Choroid plexus epithelial cell (primary cell): ENCODE measurements around the gene SLC47A2.
A peak's percentile ranks its signal among the peaks of the same experiment; 100 is the strongest.

Experiments used
- DNase-seq: peaks from one replicate; pipeline ENCODE4 v3.0.0-alpha.2; 2010; ENCODE audit warnings: low read depth
- H3K4me3 ChIP-seq: 2 replicates; pipeline ENCODE4 v1.5.1; 2011; ENCODE audit warnings: low read depth, mild to moderate bottlenecking, control low read depth, low read length, moderate library complexity
- TF ChIP-seq, protein P1 (sequence below): conservative IDR thresholded peaks from 2 replicates; pipeline ENCODE4 v1.5.1; 2011; ENCODE audit warnings: low read depth, mild to moderate bottlenecking, control low read depth, inconsistent platforms, low read length, moderate library complexity

Gene SLC47A2

DNA sequence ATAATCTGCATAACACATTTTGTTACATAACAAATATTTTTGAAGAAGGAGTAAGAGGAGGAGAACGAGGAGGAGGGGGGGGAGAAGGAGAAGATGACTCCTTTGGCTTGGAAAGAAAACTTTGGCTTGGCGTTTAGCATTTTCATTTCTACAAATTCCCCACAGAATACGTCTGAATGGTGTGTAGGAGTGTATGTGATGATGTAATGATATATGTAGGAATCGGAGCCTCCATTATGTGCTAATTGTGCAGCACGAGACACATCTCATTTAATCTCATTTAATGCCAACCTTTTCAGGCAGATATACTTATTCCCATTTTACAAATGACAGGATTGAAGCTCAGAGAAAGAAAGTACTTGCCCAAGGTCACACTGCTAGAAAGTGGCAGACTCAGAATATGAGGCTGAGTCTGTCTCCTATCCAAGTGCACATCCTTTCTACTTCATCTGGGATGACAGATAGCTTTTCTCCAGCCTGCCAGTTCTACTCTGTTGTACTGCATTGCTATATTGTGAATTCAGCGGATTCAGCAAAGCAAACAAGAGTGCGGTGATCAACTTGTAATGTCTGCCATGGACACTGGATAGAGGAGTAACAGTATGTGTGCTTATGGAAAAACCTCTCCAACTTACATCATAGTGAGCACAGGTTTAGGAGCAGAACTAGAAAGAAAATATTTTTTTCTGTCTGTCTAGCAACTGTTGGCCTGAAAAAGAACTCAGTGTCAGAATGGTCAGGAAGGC, 10.4 kb upstream of the SLC47A2 start:
- TF ChIP-seq, protein P1, sequence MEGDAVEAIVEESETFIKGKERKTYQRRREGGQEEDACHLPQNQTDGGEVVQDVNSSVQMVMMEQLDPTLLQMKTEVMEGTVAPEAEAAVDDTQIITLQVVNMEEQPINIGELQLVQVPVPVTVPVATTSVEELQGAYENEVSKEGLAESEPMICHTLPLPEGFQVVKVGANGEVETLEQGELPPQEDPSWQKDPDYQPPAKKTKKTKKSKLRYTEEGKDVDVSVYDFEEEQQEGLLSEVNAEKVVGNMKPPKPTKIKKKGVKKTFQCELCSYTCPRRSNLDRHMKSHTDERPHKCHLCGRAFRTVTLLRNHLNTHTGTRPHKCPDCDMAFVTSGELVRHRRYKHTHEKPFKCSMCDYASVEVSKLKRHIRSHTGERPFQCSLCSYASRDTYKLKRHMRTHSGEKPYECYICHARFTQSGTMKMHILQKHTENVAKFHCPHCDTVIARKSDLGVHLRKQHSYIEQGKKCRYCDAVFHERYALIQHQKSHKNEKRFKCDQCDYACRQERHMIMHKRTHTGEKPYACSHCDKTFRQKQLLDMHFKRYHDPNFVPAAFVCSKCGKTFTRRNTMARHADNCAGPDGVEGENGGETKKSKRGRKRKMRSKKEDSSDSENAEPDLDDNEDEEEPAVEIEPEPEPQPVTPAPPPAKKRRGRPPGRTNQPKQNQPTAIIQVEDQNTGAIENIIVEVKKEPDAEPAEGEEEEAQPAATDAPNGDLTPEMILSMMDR = no peak
- H3K4me3 ChIP-seq = no peak overlapping the region
- peak; percentile 27 for DNase-seq

DNA sequence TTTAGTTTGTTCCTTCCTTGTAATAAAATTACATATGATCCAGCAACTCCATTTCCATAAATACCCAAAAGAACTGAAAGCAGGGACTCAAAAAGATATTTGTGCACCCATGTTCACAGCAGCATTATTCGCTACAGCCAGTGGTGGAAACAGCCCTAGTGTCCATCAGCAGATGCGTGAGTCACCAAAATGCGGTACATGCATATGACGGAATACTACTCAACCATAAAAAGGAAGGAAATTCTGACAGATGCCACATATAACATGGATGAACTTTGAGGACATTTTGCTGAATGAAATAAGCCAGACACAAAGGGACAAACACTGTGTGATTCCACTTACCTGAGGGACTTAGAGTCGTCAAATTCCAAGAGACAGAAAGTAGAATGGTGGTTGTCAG, 9.1 kb upstream of the SLC47A2 start:
- no peak overlapping the region for H3K4me3 ChIP-seq
- DNase-seq = no peak
- TF ChIP-seq, protein P1 = no peak

DNA sequence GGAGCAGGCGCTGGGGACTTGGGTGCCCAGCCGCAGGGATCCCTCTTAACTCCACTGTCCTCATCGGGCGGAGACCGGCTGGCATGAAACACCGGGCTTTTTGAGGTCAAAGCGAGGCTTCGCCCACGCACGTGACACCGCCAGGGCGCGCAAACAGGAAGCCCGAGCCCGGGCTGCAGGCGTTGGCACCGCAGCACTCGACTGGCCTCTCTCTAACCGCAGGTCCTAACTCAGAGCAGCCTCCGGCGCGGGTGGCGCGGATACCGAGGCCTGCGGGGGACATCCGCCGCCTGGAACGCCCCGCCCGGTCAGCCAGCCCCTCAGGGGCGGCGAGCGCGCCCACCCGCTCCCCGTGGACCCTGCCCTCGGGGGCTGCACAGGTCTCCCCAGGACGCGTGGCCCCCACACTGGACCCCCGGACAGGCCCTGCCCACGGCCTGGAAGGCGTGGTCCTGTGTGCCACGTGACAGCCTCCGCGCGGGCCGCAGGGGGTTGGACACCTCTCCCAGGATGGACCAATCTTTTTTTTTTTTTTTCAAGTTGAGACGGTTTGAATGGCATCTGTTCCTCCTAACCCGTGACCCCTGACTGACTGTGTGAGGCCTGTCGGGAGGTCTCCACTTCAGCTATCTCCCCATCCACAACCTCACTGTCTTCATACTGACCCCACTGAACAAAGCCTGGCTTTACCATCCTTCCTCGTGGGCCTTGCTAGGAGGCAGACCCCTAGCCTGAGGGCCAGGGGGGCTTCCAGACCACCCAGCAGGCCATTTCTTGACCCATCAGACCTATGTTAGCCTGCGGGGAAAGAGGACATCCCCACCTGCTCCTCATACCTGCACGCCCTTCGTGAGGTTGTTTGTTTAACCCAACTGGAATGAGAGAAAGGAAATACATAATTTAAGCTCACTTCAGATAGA, 8.4 kb upstream of the SLC47A2 start:
- TF ChIP-seq, protein P1 = no peak
- DNase-seq = no peak
- peak overlapping the region; percentile 33 for H3K4me3 ChIP-seq

DNA sequence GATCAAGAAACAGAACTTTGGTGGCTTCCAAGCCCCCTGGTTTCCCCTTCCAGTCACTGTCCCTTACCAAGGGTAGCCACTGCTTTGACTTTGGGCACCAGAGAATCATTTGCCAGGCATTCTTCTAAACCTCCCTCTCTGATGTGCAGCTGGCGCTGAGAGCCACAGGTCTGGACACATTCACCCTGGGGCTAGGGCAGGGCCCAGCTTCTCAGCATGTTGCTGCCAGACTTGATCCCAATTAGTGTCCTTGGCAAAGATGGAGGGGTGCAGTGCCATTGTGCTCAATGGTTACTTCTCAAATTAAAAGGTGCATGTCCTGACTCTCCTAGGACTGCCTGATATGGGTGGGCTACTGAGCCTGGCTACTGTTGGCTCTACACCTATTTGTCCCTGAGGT, 7.6 kb upstream of the SLC47A2 start:
- DNase-seq = no peak
- TF ChIP-seq, protein P1 = no peak
- H3K4me3 ChIP-seq = no peak overlapping the region

DNA sequence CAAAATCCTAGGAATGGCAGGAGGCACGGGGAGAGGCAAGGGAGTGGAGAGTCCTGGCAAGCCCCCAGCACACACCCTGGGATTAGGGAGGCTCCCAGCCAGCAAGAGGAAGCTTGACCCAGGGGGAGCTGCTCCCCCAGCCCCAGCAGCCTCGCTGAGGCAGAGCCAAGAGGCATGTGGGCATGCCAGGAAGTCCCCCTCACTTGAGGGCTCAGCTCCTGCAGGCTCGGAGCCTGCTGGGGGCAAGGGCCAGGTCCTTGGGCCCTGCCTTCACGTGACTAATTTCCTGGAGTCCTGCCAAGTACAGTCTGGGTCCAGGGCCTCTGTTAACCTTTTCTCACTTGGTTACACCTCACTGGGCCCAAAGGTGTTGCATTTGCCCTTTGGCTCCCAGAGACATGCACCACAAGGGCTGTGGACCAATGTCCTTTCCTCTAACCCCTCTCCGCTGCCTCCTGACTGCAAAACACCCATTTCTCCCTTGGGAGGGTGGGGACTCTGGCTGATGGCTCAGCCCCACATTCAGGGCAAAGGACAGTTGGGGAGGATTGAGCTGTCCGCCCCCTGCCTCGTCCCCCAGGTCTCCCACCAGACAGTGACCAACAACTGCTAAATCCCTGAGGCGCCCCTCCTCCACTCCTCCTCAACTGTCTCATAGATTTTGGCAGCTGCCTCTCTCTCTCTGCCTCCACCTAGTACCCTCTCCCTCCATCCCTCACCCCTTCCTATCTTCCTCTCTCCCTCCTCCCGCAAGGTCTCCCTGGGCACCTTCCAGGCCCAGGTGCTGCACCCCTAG, 4.4 kb upstream of the SLC47A2 start:
- no peak for DNase-seq
- TF ChIP-seq, protein P1 = no peak
- H3K4me3 ChIP-seq = no peak overlapping the region

DNA sequence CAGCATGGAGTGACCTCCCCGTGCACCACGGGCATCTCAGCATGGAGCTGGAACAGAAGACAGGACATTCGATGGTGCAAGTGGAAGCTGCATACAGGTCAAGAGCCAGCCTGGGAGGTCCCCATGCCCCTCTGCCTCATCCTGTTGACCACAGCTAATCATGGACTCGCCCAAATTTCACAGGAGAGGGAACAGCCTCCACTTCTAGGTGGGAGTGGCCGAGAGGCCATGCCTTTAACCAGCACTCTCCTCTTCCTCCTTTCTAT, 3.8 kb upstream of the SLC47A2 start:
- H3K4me3 ChIP-seq = no peak overlapping the region
- TF ChIP-seq, protein P1 = no peak
- DNase-seq = no peak
